Measurements from ENCODE around the gene COL4A6. TPM values are rescaled to one million over a fixed set of nuclear protein-coding genes. Genes with fewer than 3 reads are reported as not detected.

COL4A6 gene
- polyA plus RNA-seq, 1 donor from 2014 or later, result 1.6 TPM

- Histone ChIP-seq H3K4me3 (ENCODE audit: low read length) (no peak overlapping the region), H3K27me3 (ENCODE audit: insufficient read depth, low read depth, low read length) (no peaks in the 10 kb centered on the region), H3K27ac (ENCODE audit: low read length) (no peak overlapping the region), H4K20me1 (ENCODE audit: insufficient read depth) (no peaks in the 10 kb centered on the region), H3K79me2 (replicated peaks; ENCODE audit: insufficient read depth, low read length) (no peaks in the 10 kb centered on the region), H3K36me3 (ENCODE audit: insufficient read depth, low read length) (no peaks in the 10 kb centered on the region), H2AFZ (ENCODE audit: low read depth, low read length) (no peak overlapping the region), H3K9me3 (ENCODE audit: low read length) (no peaks in the 10 kb centered on the region), H3F3A (ENCODE audit: insufficient read depth, low read length, poor library complexity, severe bottlenecking) (no peaks in the 10 kb centered on the region), H3K9ac (ENCODE audit: low read length) (no peak overlapping the region), H3K4me2 (ENCODE audit: low read length) (no peak overlapping the region), H3K9me2 (ENCODE audit: insufficient read depth, low read length) (no peaks in the 10 kb centered on the region)
- TF ChIP-seq EP300 (conservative IDR thresholded peaks at IDR 0.05; ENCODE audit: poor library complexity, severe bottlenecking) (no peak), SMC3 (conservative IDR thresholded peaks at IDR 0.05; ENCODE audit: poor library complexity) (no peak), REST (IDR thresholded peaks at IDR 0.05; ENCODE audit: borderline replicate concordance) (no peak), POLR2AphosphoS5 (IDR thresholded peaks at IDR 0.05) (no peak), TAF1 (IDR thresholded peaks at IDR 0.05; ENCODE audit: low read depth) (no peak), RAD21 (conservative IDR thresholded peaks at IDR 0.05) (no peak), MXI1 (conservative IDR thresholded peaks at IDR 0.05; ENCODE audit: poor library complexity, severe bottlenecking) (no peak), CTCF (IDR thresholded peaks at IDR 0.05; ENCODE audit: poor library complexity, severe bottlenecking) (no peak), EZH2 (IDR thresholded peaks at IDR 0.05; ENCODE audit: borderline replicate concordance, insufficient read depth, low read length, poor library complexity, severe bottlenecking) (no peak)
Measured at GRCh38 chrX:108257556-108257955, 180.7 kb downstream of the COL4A6 start.

GRCh38 chrX:108254636-108255035 is 183.6 kb downstream of the COL4A6 start:
- H2AFZ ChIP-seq (ENCODE audit: low read depth, low read length), result no peak overlapping the region
- no peak overlapping the region for H3K9ac ChIP-seq (ENCODE audit: low read length)
- H3K27ac ChIP-seq (ENCODE audit: low read length), result no peak overlapping the region
- H3K27me3 ChIP-seq (ENCODE audit: insufficient read depth, low read depth, low read length), result no peaks in the 10 kb centered on the region
- H3K4me3 ChIP-seq (ENCODE audit: low read length), result no peak overlapping the region
- no peaks in the 10 kb centered on the region for H3K79me2 ChIP-seq (replicated peaks; ENCODE audit: insufficient read depth, low read length)
- no peaks in the 10 kb centered on the region for H3K9me3 ChIP-seq (ENCODE audit: low read length)
- H3K9me2 ChIP-seq (ENCODE audit: insufficient read depth, low read length), result no peaks in the 10 kb centered on the region
- TF ChIP-seq EP300 (conservative IDR thresholded peaks at IDR 0.05; ENCODE audit: poor library complexity, severe bottlenecking), result no peak
- no peaks in the 10 kb centered on the region for H3K36me3 ChIP-seq (ENCODE audit: insufficient read depth, low read length)
- no peak overlapping the region for H3K4me2 ChIP-seq (ENCODE audit: low read length)
- H4K20me1 ChIP-seq (ENCODE audit: insufficient read depth), result no peaks in the 10 kb centered on the region
- no peaks in the 10 kb centered on the region for H3F3A ChIP-seq (ENCODE audit: insufficient read depth, low read length, poor library complexity, severe bottlenecking)

Data from neural cell (in vitro differentiated cells).